IMR-90 (cell line): Measurements from ENCODE around the gene HSP90AB1. TPM values are rescaled to one million over a fixed set of nuclear protein-coding genes. Genes with fewer than 3 reads are reported as not detected.

ENCODE experiments used
- ATAC-seq: fragments of 200-7000 bp; cut with Tn5 transposase; 2 replicates; pipeline ENCODE4 v1.9.1; 2020; ENCODE audit warnings: low read depth, mild to moderate bottlenecking, moderate library complexity
- BruUV-seq: library from RNA; stranded (reverse); fragments of 400-500 nt; replicated peaks from 2 replicates; lab custom pipeline; 2021; lab: Mats Ljungman, UMichigan
- CTCF ChIA-PET: fragments of 300-600 bp; formaldehyde crosslinking; extraction: SDS; loops from one replicate; lab custom pipeline; 2021; ENCODE audit warnings: antibody characterized with exemption; lab: Yijun Ruan, JAX
- POLR2A ChIA-PET: fragments of 300-600 bp; sonication (Branson Sonifier 250); formaldehyde crosslinking; loops from one replicate; lab custom pipeline; 2022; ENCODE audit warnings: antibody characterized with exemption; ENCODE audit not compliant: unreplicated experiment; lab: Charles Lee
- DNase-seq: peaks from one replicate; pipeline ENCODE4 v3.0.0; 2013
- H2AFZ ChIP-seq: replicated peaks from 2 replicates; pipeline ENCODE3; 2013; ENCODE audit warnings: low read length, mild to moderate bottlenecking; ENCODE audit not compliant: poor library complexity
- H2AK5ac ChIP-seq: 2 replicates; pipeline ENCODE4 v1.6.1; 2013; ENCODE audit warnings: low read depth, low read length, inconsistent platforms
- H2AK9ac ChIP-seq: replicated peaks from 2 replicates; pipeline ENCODE3; 2013; ENCODE audit warnings: mild to moderate bottlenecking, low read depth, low read length, moderate library complexity; ENCODE audit not compliant: poor library complexity
- H2BK120ac ChIP-seq: 2 replicates; pipeline ENCODE4 v1.6.1; 2013; ENCODE audit warnings: low read depth, low read length, inconsistent platforms
- H2BK15ac ChIP-seq: 3 replicates; pipeline ENCODE4 v1.6.1; 2013; ENCODE audit warnings: low read depth, low read length, inconsistent platforms
- H2BK20ac ChIP-seq: 2 replicates; pipeline ENCODE4 v1.6.1; 2013; ENCODE audit warnings: low read depth, mild to moderate bottlenecking, inconsistent platforms, low read length, moderate library complexity
- H2BK5ac ChIP-seq: 2 replicates; pipeline ENCODE4 v1.6.1; 2013; ENCODE audit warnings: mild to moderate bottlenecking, low read depth, low read length, inconsistent platforms; ENCODE audit not compliant: poor library complexity, severe bottlenecking
- H3K14ac ChIP-seq: replicated peaks from 2 replicates; pipeline ENCODE4 v1.6.1; 2013; ENCODE audit warnings: low read depth, low read length, inconsistent platforms
- H3K18ac ChIP-seq: 2 replicates; pipeline ENCODE4 v1.6.1; 2013; ENCODE audit warnings: low read depth, low read length, control low read depth
- H3K23ac ChIP-seq: 2 replicates; pipeline ENCODE4 v1.6.1; 2013; ENCODE audit warnings: low read depth, low read length, inconsistent platforms
- H3K27ac ChIP-seq: 2 replicates; pipeline ENCODE4 v1.5.1; 2013; ENCODE audit warnings: mild to moderate bottlenecking, control low read depth, low read length; ENCODE audit not compliant: insufficient read depth
- H3K27me3 ChIP-seq: 2 replicates; pipeline ENCODE4 v1.6.1; 2013; ENCODE audit warnings: low read length; ENCODE audit not compliant: control insufficient read depth, insufficient read depth
- H3K36me3 ChIP-seq: 2 replicates; pipeline ENCODE4 v1.6.1; 2013; ENCODE audit warnings: low read length, mixed read lengths; ENCODE audit not compliant: control insufficient read depth, insufficient read depth
- H3K4ac ChIP-seq: 2 replicates; pipeline ENCODE4 v1.6.1; 2013; ENCODE audit warnings: low read depth, low read length, inconsistent platforms
- H3K4me1 ChIP-seq: 2 replicates; pipeline ENCODE4 v1.6.1; 2013; ENCODE audit warnings: low read length, mixed read lengths; ENCODE audit not compliant: control insufficient read depth, insufficient read depth
- H3K4me2 ChIP-seq: 2 replicates; pipeline ENCODE4 v1.6.1; 2013; ENCODE audit warnings: low read depth, mild to moderate bottlenecking, control low read depth, low read length, moderate library complexity
- H3K4me3 ChIP-seq: 2 replicates; pipeline ENCODE4 v1.5.1; 2013; ENCODE audit warnings: low read depth, mild to moderate bottlenecking, control low read depth, low read length, moderate library complexity; ENCODE audit not compliant: insufficient read depth
- H3K56ac ChIP-seq: 2 replicates; pipeline ENCODE4 v1.6.1; 2013; ENCODE audit warnings: low read length, inconsistent platforms; ENCODE audit not compliant: insufficient read depth; ENCODE audit errors: extremely low read depth
- H3K79me1 ChIP-seq, 2 experiments: 2 replicates each; pipeline ENCODE4 v1.6.1; 2013; ENCODE audit warnings: low read length in 2 of 2, inconsistent platforms in 1 of 2, low read depth in 1 of 2
- H3K9ac ChIP-seq: 2 replicates; pipeline ENCODE4 v1.6.1; 2013; ENCODE audit warnings: low read depth, low read length, control low read depth
- H3K9me1 ChIP-seq: 2 replicates; pipeline ENCODE4 v1.6.1; 2013; ENCODE audit warnings: low read length, inconsistent platforms; ENCODE audit not compliant: insufficient read depth
- H3K9me3 ChIP-seq: 2 replicates; pipeline ENCODE4 v1.6.1; 2013; ENCODE audit warnings: low read length; ENCODE audit not compliant: control insufficient read depth, insufficient read depth
- H4K20me1 ChIP-seq: 2 replicates; pipeline ENCODE4 v1.6.1; 2013; ENCODE audit warnings: low read length, inconsistent platforms; ENCODE audit not compliant: insufficient read depth
- H4K5ac ChIP-seq: 2 replicates; pipeline ENCODE4 v1.6.1; 2013; ENCODE audit warnings: mild to moderate bottlenecking, low read depth, low read length, control low read depth
- H4K8ac ChIP-seq, 2 experiments: 2 replicates each; pipeline ENCODE4 v1.6.1; 2013; ENCODE audit warnings: low read depth in 2 of 2, low read length in 2 of 2, control low read depth in 1 of 2, inconsistent platforms in 1 of 2
- H4K91ac ChIP-seq: 2 replicates; pipeline ENCODE4 v1.6.1; 2013; ENCODE audit warnings: low read depth, low read length, inconsistent platforms; ENCODE audit not compliant: insufficient read depth
- CEBPB ChIP-seq: IDR thresholded peaks from 2 replicates; pipeline ENCODE4 v1.6.1; 2012; ENCODE audit warnings: low read depth, low read length, improper control_type of control experiment
- RAD21 ChIP-seq: IDR thresholded peaks from 2 replicates; pipeline ENCODE4 v1.6.1; 2012; ENCODE audit warnings: low read length, improper control_type of control experiment
- RCOR1 ChIP-seq: IDR thresholded peaks from 2 replicates; pipeline ENCODE4 v1.6.1; 2012; ENCODE audit warnings: mild to moderate bottlenecking, low read length, improper control_type of control experiment; ENCODE audit not compliant: insufficient replicate concordance
- RFX5 ChIP-seq: IDR thresholded peaks from 2 replicates; pipeline ENCODE4 v1.8.0; 2012; ENCODE audit warnings: low read depth, mild to moderate bottlenecking, low read length, moderate library complexity
- SMC3 ChIP-seq: fragments of 150-350 bp; IDR thresholded peaks from 2 replicates; pipeline ENCODE4 v1.6.1; 2016; ENCODE audit warnings: low read depth, mild to moderate bottlenecking, antibody characterized with exemption, low read length, moderate library complexity
- WGBS, 2 experiments: methylation state at CpG; one replicate each; pipeline versions ENCODE4 v1.1.5 to v1.1.7; 2013; ENCODE audit warnings: missing lambda C conversion rate in 2 of 2; ENCODE audit not compliant: insufficient read length in 1 of 2; ENCODE audit errors: extremely low coverage in 2 of 2; 5-methylcytosine and 5-hydroxymethylcytosine counted together
- dilution Hi-C: fragments of 300-500 bp; cut with HindIII; formaldehyde crosslinking; loops from one replicate; pipeline ENCODE4 v1.14.3; 2018; ENCODE audit warnings: low sequenced_read_pairs; ENCODE audit not compliant: unreplicated experiment
- in situ Hi-C: fragments of 300-500 bp; cut with MboI; formaldehyde crosslinking; loops from 3 replicates; pipeline ENCODE4 v1.14.3; 2019; ENCODE audit warnings: low sequenced_read_pairs, inconsistent platforms, mixed read lengths
- intact Hi-C: fragments of 100-400 bp; cut with micrococcal nuclease; formaldehyde crosslinking; loops from 2 replicates; pipeline ENCODE4 v1.10.0; 2022
- polyA plus RNA-seq, 3 experiments: library from polyadenylated mRNA; depleted of rRNA; stranded (reverse); fragments of >200 nt; gene quantifications; 2 replicates each; pipeline ENCODE4 v1.2.3, GENCODE V29; 2012; ENCODE audit warnings: low replicate concordance in 1 of 3
- total RNA-seq: library from RNA; depleted of rRNA; stranded (reverse); fragments of >200 nt; gene quantifications from 2 replicates; pipeline ENCODE4 v1.2.3, GENCODE V29; 2012
- TF ChIP-seq, protein P1 (sequence below): conservative IDR thresholded peaks from 2 replicates; pipeline ENCODE4 v1.5.1; 2012; ENCODE audit warnings: mild to moderate bottlenecking, low read depth, low read length, improper control_type of control experiment
- TF ChIP-seq, protein P2 (sequence below): fragments of 150-350 bp; IDR thresholded peaks from 2 replicates; pipeline ENCODE4 v1.6.1; 2017; ENCODE audit warnings: mild to moderate bottlenecking, antibody characterized with exemption, low read length, low read depth

HSP90AB1 gene
- total and polyA plus RNA-seq, 2 of the 4 experiments (the other 2 are of a cell fraction) = 887 to 1,307 TPM

DNA sequence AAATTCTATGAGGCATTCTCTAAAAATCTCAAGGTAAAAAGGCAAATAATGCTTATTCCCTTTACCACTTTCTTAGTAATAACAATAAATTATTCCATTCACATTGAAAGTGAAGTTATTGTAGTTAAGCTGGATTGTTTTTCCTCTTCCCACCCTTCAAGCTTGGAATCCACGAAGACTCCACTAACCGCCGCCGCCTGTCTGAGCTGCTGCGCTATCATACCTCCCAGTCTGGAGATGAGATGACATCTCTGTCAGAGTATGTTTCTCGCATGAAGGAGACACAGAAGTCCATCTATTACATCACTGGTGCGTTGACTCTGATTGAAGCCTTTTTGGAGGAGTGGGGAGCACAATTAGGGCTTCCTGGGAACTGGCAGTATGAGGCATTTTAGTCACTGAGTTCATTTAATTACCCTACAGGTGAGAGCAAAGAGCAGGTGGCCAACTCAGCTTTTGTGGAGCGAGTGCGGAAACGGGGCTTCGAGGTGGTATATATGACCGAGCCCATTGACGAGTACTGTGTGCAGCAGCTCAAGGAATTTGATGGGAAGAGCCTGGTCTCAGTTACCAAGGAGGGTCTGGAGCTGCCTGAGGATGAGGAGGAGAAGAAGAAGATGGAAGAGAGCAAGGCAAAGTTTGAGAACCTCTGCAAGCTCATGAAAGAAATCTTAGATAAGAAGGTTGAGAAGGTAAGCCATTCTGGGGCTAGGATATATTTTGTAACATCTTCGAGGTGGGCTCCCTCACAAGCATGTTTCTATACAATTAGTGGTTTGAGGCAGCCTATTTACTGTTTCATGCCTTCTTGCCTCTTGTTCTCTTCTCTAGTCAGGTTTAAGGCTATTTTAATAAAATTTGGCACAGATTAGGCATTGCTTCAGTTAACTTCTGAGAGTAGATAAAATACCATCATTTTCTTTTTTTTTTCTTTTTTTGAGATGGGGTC, 4.9 kb downstream of the HSP90AB1 start:
- H2AK5ac ChIP-seq = no peak overlapping the region
- H4K91ac ChIP-seq = no peak overlapping the region
- no peak overlapping the region for H3K23ac ChIP-seq
- in situ Hi-C loops (no loop called here), dilution Hi-C loops (no loop called here), intact Hi-C loops (no loop called here)
- H4K20me1 ChIP-seq = peaks cover 98% of the 10 kb centered on the region
- no peak overlapping the region for H4K8ac ChIP-seq
- H3K9me1 ChIP-seq = peaks cover 10% of the 10 kb centered on the region
- H3K18ac ChIP-seq = no peak overlapping the region
- H3K79me1 ChIP-seq = peaks cover 23 to 83% of the 10 kb centered on the region in 2 experiments
- POLR2A ChIA-PET = interaction anchor here (0.5 kb wide), 1 partner anchor 81 kb away, joined by 4 read pairs; no protein-coding TSS in a partner anchor
- no TSS peak for BruUV-seq
- 83% methylated on average over 2 of the region's 14 CpGs; no CpG with 5 or more reads in 1 of the 2 experiments for WGBS, 2 experiments
- H3K56ac ChIP-seq = no peak overlapping the region
- no peak overlapping the region for H2BK20ac ChIP-seq
- H2BK15ac ChIP-seq = no peak overlapping the region
- H3K9me3 ChIP-seq = no peaks in the 10 kb centered on the region
- no peak overlapping the region for H3K4me3 ChIP-seq
- H3K27ac ChIP-seq = no peak overlapping the region
- no peaks in the 10 kb centered on the region for H3K27me3 ChIP-seq
- CTCF ChIA-PET = interaction anchor here (1.1 kb wide), 1 partner anchor 17 kb away, joined by 3 read pairs; no protein-coding TSS in a partner anchor
- H3K4ac ChIP-seq = no peak overlapping the region
- no peak overlapping the region for H3K4me2 ChIP-seq
- no peak overlapping the region for H3K14ac ChIP-seq
- H3K4me1 ChIP-seq = peaks cover 6% of the 10 kb centered on the region
- H3K9ac ChIP-seq = no peak overlapping the region
- ATAC-seq = no peak
- no peak overlapping the region for H2BK120ac ChIP-seq
- H4K5ac ChIP-seq = no peak overlapping the region
- peaks cover 58% of the 10 kb centered on the region for H3K36me3 ChIP-seq
- no peak overlapping the region for H2BK5ac ChIP-seq
- DNase-seq = no peak
- no peak overlapping the region for H2AK9ac ChIP-seq
- H2AFZ ChIP-seq = no peak overlapping the region
- TF ChIP-seq, protein P1, sequence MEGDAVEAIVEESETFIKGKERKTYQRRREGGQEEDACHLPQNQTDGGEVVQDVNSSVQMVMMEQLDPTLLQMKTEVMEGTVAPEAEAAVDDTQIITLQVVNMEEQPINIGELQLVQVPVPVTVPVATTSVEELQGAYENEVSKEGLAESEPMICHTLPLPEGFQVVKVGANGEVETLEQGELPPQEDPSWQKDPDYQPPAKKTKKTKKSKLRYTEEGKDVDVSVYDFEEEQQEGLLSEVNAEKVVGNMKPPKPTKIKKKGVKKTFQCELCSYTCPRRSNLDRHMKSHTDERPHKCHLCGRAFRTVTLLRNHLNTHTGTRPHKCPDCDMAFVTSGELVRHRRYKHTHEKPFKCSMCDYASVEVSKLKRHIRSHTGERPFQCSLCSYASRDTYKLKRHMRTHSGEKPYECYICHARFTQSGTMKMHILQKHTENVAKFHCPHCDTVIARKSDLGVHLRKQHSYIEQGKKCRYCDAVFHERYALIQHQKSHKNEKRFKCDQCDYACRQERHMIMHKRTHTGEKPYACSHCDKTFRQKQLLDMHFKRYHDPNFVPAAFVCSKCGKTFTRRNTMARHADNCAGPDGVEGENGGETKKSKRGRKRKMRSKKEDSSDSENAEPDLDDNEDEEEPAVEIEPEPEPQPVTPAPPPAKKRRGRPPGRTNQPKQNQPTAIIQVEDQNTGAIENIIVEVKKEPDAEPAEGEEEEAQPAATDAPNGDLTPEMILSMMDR = no peak
- TF ChIP-seq, protein P2, sequence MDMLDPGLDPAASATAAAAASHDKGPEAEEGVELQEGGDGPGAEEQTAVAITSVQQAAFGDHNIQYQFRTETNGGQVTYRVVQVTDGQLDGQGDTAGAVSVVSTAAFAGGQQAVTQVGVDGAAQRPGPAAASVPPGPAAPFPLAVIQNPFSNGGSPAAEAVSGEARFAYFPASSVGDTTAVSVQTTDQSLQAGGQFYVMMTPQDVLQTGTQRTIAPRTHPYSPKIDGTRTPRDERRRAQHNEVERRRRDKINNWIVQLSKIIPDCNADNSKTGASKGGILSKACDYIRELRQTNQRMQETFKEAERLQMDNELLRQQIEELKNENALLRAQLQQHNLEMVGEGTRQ = no peak
- TF ChIP-seq RFX5 = no peak
- no peak for TF ChIP-seq SMC3
- no peak for TF ChIP-seq RCOR1
- no peak for TF ChIP-seq CEBPB
- TF ChIP-seq RAD21 = no peak
